IMR-90 (cell line): Measurements from ENCODE around the gene TXNDC8. TPM values are rescaled to one million over a fixed set of nuclear protein-coding genes. Genes with fewer than 3 reads are reported as not detected.

Experiments used
- ATAC-seq: fragments of 200-7000 bp; cut with Tn5 transposase; 2 replicates; pipeline ENCODE4 v1.9.1; 2020; ENCODE audit warnings: low read depth, mild to moderate bottlenecking, moderate library complexity
- BruUV-seq: library from RNA; stranded (reverse); fragments of 400-500 nt; replicated peaks from 2 replicates; lab custom pipeline; 2021; lab: Mats Ljungman, UMichigan
- CTCF ChIA-PET: fragments of 300-600 bp; formaldehyde crosslinking; extraction: SDS; loops from one replicate; lab custom pipeline; 2021; ENCODE audit warnings: antibody characterized with exemption; lab: Yijun Ruan, JAX
- POLR2A ChIA-PET: fragments of 300-600 bp; sonication (Branson Sonifier 250); formaldehyde crosslinking; loops from one replicate; lab custom pipeline; 2022; ENCODE audit warnings: antibody characterized with exemption; ENCODE audit not compliant: unreplicated experiment; lab: Charles Lee
- DNase-seq: peaks from one replicate; pipeline ENCODE4 v3.0.0; 2013
- H2AFZ ChIP-seq: replicated peaks from 2 replicates; pipeline ENCODE3; 2013; ENCODE audit warnings: low read length, mild to moderate bottlenecking; ENCODE audit not compliant: poor library complexity
- H2AK5ac ChIP-seq: 2 replicates; pipeline ENCODE4 v1.6.1; 2013; ENCODE audit warnings: low read depth, low read length, inconsistent platforms
- H2AK9ac ChIP-seq: replicated peaks from 2 replicates; pipeline ENCODE3; 2013; ENCODE audit warnings: mild to moderate bottlenecking, low read depth, low read length, moderate library complexity; ENCODE audit not compliant: poor library complexity
- H2BK120ac ChIP-seq: 2 replicates; pipeline ENCODE4 v1.6.1; 2013; ENCODE audit warnings: low read depth, low read length, inconsistent platforms
- H2BK15ac ChIP-seq: 3 replicates; pipeline ENCODE4 v1.6.1; 2013; ENCODE audit warnings: low read depth, low read length, inconsistent platforms
- H2BK20ac ChIP-seq: 2 replicates; pipeline ENCODE4 v1.6.1; 2013; ENCODE audit warnings: low read depth, mild to moderate bottlenecking, inconsistent platforms, low read length, moderate library complexity
- H2BK5ac ChIP-seq: 2 replicates; pipeline ENCODE4 v1.6.1; 2013; ENCODE audit warnings: mild to moderate bottlenecking, low read depth, low read length, inconsistent platforms; ENCODE audit not compliant: poor library complexity, severe bottlenecking
- H3K14ac ChIP-seq: replicated peaks from 2 replicates; pipeline ENCODE4 v1.6.1; 2013; ENCODE audit warnings: low read depth, low read length, inconsistent platforms
- H3K18ac ChIP-seq: 2 replicates; pipeline ENCODE4 v1.6.1; 2013; ENCODE audit warnings: low read depth, low read length, control low read depth
- H3K23ac ChIP-seq: 2 replicates; pipeline ENCODE4 v1.6.1; 2013; ENCODE audit warnings: low read depth, low read length, inconsistent platforms
- H3K27ac ChIP-seq: 2 replicates; pipeline ENCODE4 v1.5.1; 2013; ENCODE audit warnings: mild to moderate bottlenecking, control low read depth, low read length; ENCODE audit not compliant: insufficient read depth
- H3K27me3 ChIP-seq: 2 replicates; pipeline ENCODE4 v1.6.1; 2013; ENCODE audit warnings: low read length; ENCODE audit not compliant: control insufficient read depth, insufficient read depth
- H3K36me3 ChIP-seq: 2 replicates; pipeline ENCODE4 v1.6.1; 2013; ENCODE audit warnings: low read length, mixed read lengths; ENCODE audit not compliant: control insufficient read depth, insufficient read depth
- H3K4ac ChIP-seq: 2 replicates; pipeline ENCODE4 v1.6.1; 2013; ENCODE audit warnings: low read depth, low read length, inconsistent platforms
- H3K4me1 ChIP-seq: 2 replicates; pipeline ENCODE4 v1.6.1; 2013; ENCODE audit warnings: low read length, mixed read lengths; ENCODE audit not compliant: control insufficient read depth, insufficient read depth
- H3K4me2 ChIP-seq: 2 replicates; pipeline ENCODE4 v1.6.1; 2013; ENCODE audit warnings: low read depth, mild to moderate bottlenecking, control low read depth, low read length, moderate library complexity
- H3K4me3 ChIP-seq: 2 replicates; pipeline ENCODE4 v1.5.1; 2013; ENCODE audit warnings: low read depth, mild to moderate bottlenecking, control low read depth, low read length, moderate library complexity; ENCODE audit not compliant: insufficient read depth
- H3K56ac ChIP-seq: 2 replicates; pipeline ENCODE4 v1.6.1; 2013; ENCODE audit warnings: low read length, inconsistent platforms; ENCODE audit not compliant: insufficient read depth; ENCODE audit errors: extremely low read depth
- H3K79me1 ChIP-seq, 2 experiments: 2 replicates each; pipeline ENCODE4 v1.6.1; 2013; ENCODE audit warnings: low read length in 2 of 2, inconsistent platforms in 1 of 2, low read depth in 1 of 2
- H3K9ac ChIP-seq: 2 replicates; pipeline ENCODE4 v1.6.1; 2013; ENCODE audit warnings: low read depth, low read length, control low read depth
- H3K9me1 ChIP-seq: 2 replicates; pipeline ENCODE4 v1.6.1; 2013; ENCODE audit warnings: low read length, inconsistent platforms; ENCODE audit not compliant: insufficient read depth
- H3K9me3 ChIP-seq: 2 replicates; pipeline ENCODE4 v1.6.1; 2013; ENCODE audit warnings: low read length; ENCODE audit not compliant: control insufficient read depth, insufficient read depth
- H4K20me1 ChIP-seq: 2 replicates; pipeline ENCODE4 v1.6.1; 2013; ENCODE audit warnings: low read length, inconsistent platforms; ENCODE audit not compliant: insufficient read depth
- H4K5ac ChIP-seq: 2 replicates; pipeline ENCODE4 v1.6.1; 2013; ENCODE audit warnings: mild to moderate bottlenecking, low read depth, low read length, control low read depth
- H4K8ac ChIP-seq, 2 experiments: 2 replicates each; pipeline ENCODE4 v1.6.1; 2013; ENCODE audit warnings: low read depth in 2 of 2, low read length in 2 of 2, control low read depth in 1 of 2, inconsistent platforms in 1 of 2
- H4K91ac ChIP-seq: 2 replicates; pipeline ENCODE4 v1.6.1; 2013; ENCODE audit warnings: low read depth, low read length, inconsistent platforms; ENCODE audit not compliant: insufficient read depth
- BHLHE40 ChIP-seq: fragments of 150-350 bp; IDR thresholded peaks from 2 replicates; pipeline ENCODE4 v1.6.1; 2016; ENCODE audit warnings: mild to moderate bottlenecking, low read depth, low read length
- CEBPB ChIP-seq: IDR thresholded peaks from 2 replicates; pipeline ENCODE4 v1.6.1; 2012; ENCODE audit warnings: low read depth, low read length, improper control_type of control experiment
- FOS ChIP-seq: fragments of 150-350 bp; IDR thresholded peaks from 2 replicates; pipeline ENCODE4 v1.6.1; 2016; ENCODE audit warnings: low read depth, low read length
- MAFK ChIP-seq: IDR thresholded peaks from 2 replicates; pipeline ENCODE4 v1.6.1; 2012; ENCODE audit warnings: low read depth, low read length, improper control_type of control experiment
- MAZ ChIP-seq: IDR thresholded peaks from 2 replicates; pipeline ENCODE4 v1.6.1; 2012; ENCODE audit warnings: low read depth, mild to moderate bottlenecking, low read length, improper control_type of control experiment, moderate library complexity, borderline replicate concordance
- MXI1 ChIP-seq: IDR thresholded peaks from 2 replicates; pipeline ENCODE4 v1.6.1; 2012; ENCODE audit warnings: low read depth, mild to moderate bottlenecking, low read length, moderate library complexity, borderline replicate concordance
- RAD21 ChIP-seq: IDR thresholded peaks from 2 replicates; pipeline ENCODE4 v1.6.1; 2012; ENCODE audit warnings: low read length, improper control_type of control experiment
- RCOR1 ChIP-seq: IDR thresholded peaks from 2 replicates; pipeline ENCODE4 v1.6.1; 2012; ENCODE audit warnings: mild to moderate bottlenecking, low read length, improper control_type of control experiment; ENCODE audit not compliant: insufficient replicate concordance
- RFX5 ChIP-seq: IDR thresholded peaks from 2 replicates; pipeline ENCODE4 v1.8.0; 2012; ENCODE audit warnings: low read depth, mild to moderate bottlenecking, low read length, moderate library complexity
- SMC3 ChIP-seq: fragments of 150-350 bp; IDR thresholded peaks from 2 replicates; pipeline ENCODE4 v1.6.1; 2016; ENCODE audit warnings: low read depth, mild to moderate bottlenecking, antibody characterized with exemption, low read length, moderate library complexity
- WGBS, 2 experiments: methylation state at CpG; one replicate each; pipeline versions ENCODE4 v1.1.5 to v1.1.7; 2013; ENCODE audit warnings: missing lambda C conversion rate in 2 of 2; ENCODE audit not compliant: insufficient read length in 1 of 2; ENCODE audit errors: extremely low coverage in 2 of 2; 5-methylcytosine and 5-hydroxymethylcytosine counted together
- dilution Hi-C: fragments of 300-500 bp; cut with HindIII; formaldehyde crosslinking; loops from one replicate; pipeline ENCODE4 v1.14.3; 2018; ENCODE audit warnings: low sequenced_read_pairs; ENCODE audit not compliant: unreplicated experiment
- in situ Hi-C: fragments of 300-500 bp; cut with MboI; formaldehyde crosslinking; loops from 3 replicates; pipeline ENCODE4 v1.14.3; 2019; ENCODE audit warnings: low sequenced_read_pairs, inconsistent platforms, mixed read lengths
- intact Hi-C: fragments of 100-400 bp; cut with micrococcal nuclease; formaldehyde crosslinking; loops from 2 replicates; pipeline ENCODE4 v1.10.0; 2022
- polyA plus RNA-seq, 3 experiments: library from polyadenylated mRNA; depleted of rRNA; stranded (reverse); fragments of >200 nt; gene quantifications; 2 replicates each; pipeline ENCODE4 v1.2.3, GENCODE V29; 2012; ENCODE audit warnings: low replicate concordance in 1 of 3
- total RNA-seq: library from RNA; depleted of rRNA; stranded (reverse); fragments of >200 nt; gene quantifications from 2 replicates; pipeline ENCODE4 v1.2.3, GENCODE V29; 2012
- TF ChIP-seq, protein P1 (sequence below): fragments of 150-350 bp; IDR thresholded peaks from 2 replicates; pipeline ENCODE4 v1.6.1; 2016; ENCODE audit warnings: low read depth, mild to moderate bottlenecking, low read length, moderate library complexity, borderline replicate concordance
- TF ChIP-seq, protein P2 (sequence below): fragments of 150-350 bp; IDR thresholded peaks from 2 replicates; pipeline ENCODE4 v1.6.1; 2017; ENCODE audit warnings: mild to moderate bottlenecking, antibody characterized with exemption, low read length, low read depth
- TF ChIP-seq, protein P3 (sequence below): conservative IDR thresholded peaks from 2 replicates; pipeline ENCODE4 v1.5.1; 2012; ENCODE audit warnings: mild to moderate bottlenecking, low read depth, low read length, improper control_type of control experiment

Gene TXNDC8
- total and polyA plus RNA-seq, 2 of the 4 experiments (the other 2 are of a cell fraction): not detected

DNA sequence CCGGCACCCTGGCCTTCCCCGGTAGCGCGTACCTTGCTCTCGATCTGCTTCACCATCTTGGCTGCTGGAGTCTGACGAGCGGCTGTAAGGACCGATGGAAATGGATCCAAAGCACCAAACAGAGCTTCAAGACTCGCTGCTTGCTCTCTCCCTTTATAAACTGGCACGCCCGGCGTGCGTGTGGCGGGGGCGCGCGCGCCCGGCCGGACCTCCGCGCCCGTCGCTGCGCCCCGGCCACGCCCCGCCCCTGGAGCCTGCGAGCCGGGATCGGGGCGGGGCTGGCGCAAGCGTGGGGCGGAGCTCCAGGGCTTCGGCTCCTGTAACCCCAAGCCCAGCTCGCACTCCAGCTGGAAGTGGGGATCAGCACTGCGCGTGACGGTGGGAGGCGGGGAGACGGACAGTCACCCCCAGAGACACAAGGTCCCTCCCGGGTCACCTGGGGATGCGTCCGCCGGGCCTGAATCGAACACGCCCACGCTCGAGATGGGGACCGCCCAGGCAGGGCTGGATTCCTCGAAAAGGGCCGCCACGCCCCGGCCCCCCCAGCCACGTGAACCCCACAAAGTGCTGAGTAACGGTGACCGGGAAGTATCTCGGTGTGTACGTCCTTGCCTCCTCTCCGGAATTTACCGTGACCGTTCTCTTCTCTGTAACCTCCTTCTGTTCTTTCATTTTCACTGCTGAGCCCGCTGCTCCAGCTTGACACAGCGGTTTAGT, 81.1 kb downstream of the TXNDC8 start, which contains the start of gene TXN:
Gene TXN, minus strand, starts transcription at position 128 of the 717 bp plus-strand sequence. Its CDS starts 72 bp downstream, at position 56.
- peak within 1 kb of the TSS; percentile 81 for H2BK120ac ChIP-seq
- peak; percentile 87 for DNase-seq
- H3K4me2 ChIP-seq: peak within 1 kb of the TSS; percentile 88
- peak within 1 kb of the TSS; percentile 93 for H3K18ac ChIP-seq
- H2AK5ac ChIP-seq: peak within 1 kb of the TSS; percentile 92
- peak within 1 kb of the TSS; percentile 86 for H3K23ac ChIP-seq
- peak within 1 kb of the TSS; percentile 90 for H3K9ac ChIP-seq
- peak within 1 kb of the TSS; percentile 91 for H3K27ac ChIP-seq
- H3K9me1 ChIP-seq: peaks cover 4% of the 10 kb centered on the region; the same call in 1 of the 2 replicates
- peak within 1 kb of the TSS; percentile 71 for H3K4me3 ChIP-seq
- H2BK15ac ChIP-seq: peak within 1 kb of the TSS; percentile 92
- H2BK20ac ChIP-seq: peak within 1 kb of the TSS; percentile 47
- 0% methylated on average over 38 of the region's 65 CpGs; no CpG with 5 or more reads in 1 of the 2 experiments for WGBS, 2 experiments
- H3K9me3 ChIP-seq: no peaks in the 10 kb centered on the region
- dilution Hi-C loops: no loop called here
- peak within 1 kb of the TSS; percentile 97 for H2AK9ac ChIP-seq
- peaks cover 7 to 45% of the 10 kb centered on the region in 2 experiments; a peak in 2 of 4 replicates for H3K79me1 ChIP-seq
- in situ Hi-C loops: no loop called here
- peak within 1 kb of the TSS; percentile 95 for H3K4ac ChIP-seq
- peaks cover 12% of the 10 kb centered on the region for H3K4me1 ChIP-seq
- intact Hi-C loops: loop anchor here (5.0 to 10.0 kb wide), 6 partner anchors 96 to 366 kb away; partner anchors contain the start of gene SVEP1
- no peaks in the 10 kb centered on the region for H3K36me3 ChIP-seq
- BruUV-seq: no TSS peak
- ChIA-PET CTCF (no interaction called here), POLR2A (interaction anchor here (0.5 to 0.8 kb wide), 8 partner anchors 67 to 1375 kb away, joined by 3 to 22 read pairs (median 5); partner anchors contain the start of gene DNAJC25)
- H3K27me3 ChIP-seq: no peaks in the 10 kb centered on the region
- peak within 1 kb of the TSS; percentile 94 for H2BK5ac ChIP-seq
- H3K14ac ChIP-seq: peak within 1 kb of the TSS; percentile 94
- peak within 1 kb of the TSS; percentile 98 for H4K91ac ChIP-seq
- peak within 1 kb of the TSS; percentile 100 for H2AFZ ChIP-seq
- H3K56ac ChIP-seq: peak within 1 kb of the TSS; percentile 90
- ATAC-seq: peak; percentile 91
- peaks cover 43% of the 10 kb centered on the region for H4K20me1 ChIP-seq
- peak within 1 kb of the TSS; percentile 72 to 98 for H4K8ac ChIP-seq
- peak within 1 kb of the TSS; percentile 89 for H4K5ac ChIP-seq
- TF ChIP-seq, protein P1, sequence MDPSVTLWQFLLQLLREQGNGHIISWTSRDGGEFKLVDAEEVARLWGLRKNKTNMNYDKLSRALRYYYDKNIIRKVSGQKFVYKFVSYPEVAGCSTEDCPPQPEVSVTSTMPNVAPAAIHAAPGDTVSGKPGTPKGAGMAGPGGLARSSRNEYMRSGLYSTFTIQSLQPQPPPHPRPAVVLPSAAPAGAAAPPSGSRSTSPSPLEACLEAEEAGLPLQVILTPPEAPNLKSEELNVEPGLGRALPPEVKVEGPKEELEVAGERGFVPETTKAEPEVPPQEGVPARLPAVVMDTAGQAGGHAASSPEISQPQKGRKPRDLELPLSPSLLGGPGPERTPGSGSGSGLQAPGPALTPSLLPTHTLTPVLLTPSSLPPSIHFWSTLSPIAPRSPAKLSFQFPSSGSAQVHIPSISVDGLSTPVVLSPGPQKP: no peak
- TF ChIP-seq RFX5 (no peak), MAZ (peak; percentile 65), RAD21 (no peak), MAFK (peak; percentile 83), RCOR1 (no peak), CEBPB (no peak), SMC3 (no peak), MXI1 (peak; percentile 87), BHLHE40 (peak; percentile 40; the same call in 1 of the 2 replicates), FOS (no peak)
- TF ChIP-seq, protein P2, sequence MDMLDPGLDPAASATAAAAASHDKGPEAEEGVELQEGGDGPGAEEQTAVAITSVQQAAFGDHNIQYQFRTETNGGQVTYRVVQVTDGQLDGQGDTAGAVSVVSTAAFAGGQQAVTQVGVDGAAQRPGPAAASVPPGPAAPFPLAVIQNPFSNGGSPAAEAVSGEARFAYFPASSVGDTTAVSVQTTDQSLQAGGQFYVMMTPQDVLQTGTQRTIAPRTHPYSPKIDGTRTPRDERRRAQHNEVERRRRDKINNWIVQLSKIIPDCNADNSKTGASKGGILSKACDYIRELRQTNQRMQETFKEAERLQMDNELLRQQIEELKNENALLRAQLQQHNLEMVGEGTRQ: peak; percentile 52
- TF ChIP-seq, protein P3, sequence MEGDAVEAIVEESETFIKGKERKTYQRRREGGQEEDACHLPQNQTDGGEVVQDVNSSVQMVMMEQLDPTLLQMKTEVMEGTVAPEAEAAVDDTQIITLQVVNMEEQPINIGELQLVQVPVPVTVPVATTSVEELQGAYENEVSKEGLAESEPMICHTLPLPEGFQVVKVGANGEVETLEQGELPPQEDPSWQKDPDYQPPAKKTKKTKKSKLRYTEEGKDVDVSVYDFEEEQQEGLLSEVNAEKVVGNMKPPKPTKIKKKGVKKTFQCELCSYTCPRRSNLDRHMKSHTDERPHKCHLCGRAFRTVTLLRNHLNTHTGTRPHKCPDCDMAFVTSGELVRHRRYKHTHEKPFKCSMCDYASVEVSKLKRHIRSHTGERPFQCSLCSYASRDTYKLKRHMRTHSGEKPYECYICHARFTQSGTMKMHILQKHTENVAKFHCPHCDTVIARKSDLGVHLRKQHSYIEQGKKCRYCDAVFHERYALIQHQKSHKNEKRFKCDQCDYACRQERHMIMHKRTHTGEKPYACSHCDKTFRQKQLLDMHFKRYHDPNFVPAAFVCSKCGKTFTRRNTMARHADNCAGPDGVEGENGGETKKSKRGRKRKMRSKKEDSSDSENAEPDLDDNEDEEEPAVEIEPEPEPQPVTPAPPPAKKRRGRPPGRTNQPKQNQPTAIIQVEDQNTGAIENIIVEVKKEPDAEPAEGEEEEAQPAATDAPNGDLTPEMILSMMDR: no peak
